Gastroesophageal sphincter (tissue), 4 donors: ENCODE measurements around the gene GRIP2. TPM values are rescaled to one million over a fixed set of nuclear protein-coding genes. Genes with fewer than 3 reads are reported as not detected.

Experiments used
- ATAC-seq: fragments of 150-250 bp; one replicate; pipeline ENCODE4 v1.9.1; 2016; ENCODE audit warnings: mild to moderate bottlenecking, moderate library complexity
- H3K27ac ChIP-seq, 4 donors: fragments of 200-600 bp; sonication (generic) in 3 of 4; 1 replicate in 3 of 4; 2 replicates in 1 of 4; pipeline ENCODE4 v1.5.1; 2016 to 2019
- H3K27me3 ChIP-seq: fragments of 200-600 bp; sonication (generic); one replicate; pipeline ENCODE4 v1.5.1; 2019
- H3K36me3 ChIP-seq, 2 donors: fragments of 200-600 bp; sonication (generic); one replicate each; pipeline ENCODE4 v1.5.1; 2019; ENCODE audit warnings: control low read depth in 1 of 2
- H3K4me1 ChIP-seq, 3 donors: fragments of 200-600 bp; sonication (generic); 1 replicate in 2 of 3; 2 replicates in 1 of 3; pipeline ENCODE4 v1.5.1; 2016 to 2019; ENCODE audit warnings: control low read depth in 2 of 3
- H3K4me3 ChIP-seq, 2 donors: fragments of 200-600 bp; sonication (generic); one replicate each; pipeline ENCODE4 v1.5.1; 2019; ENCODE audit warnings: mild to moderate bottlenecking in 1 of 2, moderate library complexity in 1 of 2
- H3K9me3 ChIP-seq, 3 donors: fragments of 200-600 bp; sonication (generic); one replicate each; pipeline ENCODE4 v1.5.1; 2017 to 2019; ENCODE audit warnings: control low read depth in 2 of 3
- CTCF ChIP-seq, 4 experiments: fragments of 200-600 bp in 2 of 4; fragments of 450-650 bp in 2 of 4; sonication (generic) in 1 of 4; IDR thresholded peaks; one replicate each; pipeline ENCODE4 v1.5.1; 2017 to 2019; ENCODE audit warnings: antibody characterized with exemption in 4 of 4, mild to moderate bottlenecking in 2 of 4, moderate library complexity in 2 of 4
- EP300 ChIP-seq: sonication (generic); formaldehyde crosslinking; IDR thresholded peaks from one replicate; pipeline ENCODE4 v1.6.1; 2017; ENCODE audit warnings: antibody characterized with exemption, mild to moderate bottlenecking
- POLR2A ChIP-seq, 2 donors: fragments of 450-650 bp; IDR thresholded peaks; one replicate each; pipeline ENCODE4 v1.6.1; 2017; ENCODE audit warnings: antibody characterized with exemption in 2 of 2, mild to moderate bottlenecking in 2 of 2, moderate library complexity in 1 of 2
- POLR2AphosphoS5 ChIP-seq: sonication (generic); formaldehyde crosslinking; IDR thresholded peaks from one replicate; pipeline ENCODE4 v1.6.1; 2017; ENCODE audit warnings: antibody characterized with exemption
- WGBS, 2 donors: methylation state at CpG; one replicate each; pipeline ENCODE4 v1.1.5; 2018; ENCODE audit warnings: low coverage in 1 of 2; 5-methylcytosine and 5-hydroxymethylcytosine counted together
- total RNA-seq, 4 donors: library from RNA; depleted of rRNA; stranded (reverse); fragments of >200 nt; gene quantifications; one replicate each; pipeline ENCODE4 v1.1.0, GENCODE V29; 2016

The GRIP2 gene
- total RNA-seq, 4 donors from 2014 or later: 0.27 to 1.6 (median 0.72) TPM

DNA sequence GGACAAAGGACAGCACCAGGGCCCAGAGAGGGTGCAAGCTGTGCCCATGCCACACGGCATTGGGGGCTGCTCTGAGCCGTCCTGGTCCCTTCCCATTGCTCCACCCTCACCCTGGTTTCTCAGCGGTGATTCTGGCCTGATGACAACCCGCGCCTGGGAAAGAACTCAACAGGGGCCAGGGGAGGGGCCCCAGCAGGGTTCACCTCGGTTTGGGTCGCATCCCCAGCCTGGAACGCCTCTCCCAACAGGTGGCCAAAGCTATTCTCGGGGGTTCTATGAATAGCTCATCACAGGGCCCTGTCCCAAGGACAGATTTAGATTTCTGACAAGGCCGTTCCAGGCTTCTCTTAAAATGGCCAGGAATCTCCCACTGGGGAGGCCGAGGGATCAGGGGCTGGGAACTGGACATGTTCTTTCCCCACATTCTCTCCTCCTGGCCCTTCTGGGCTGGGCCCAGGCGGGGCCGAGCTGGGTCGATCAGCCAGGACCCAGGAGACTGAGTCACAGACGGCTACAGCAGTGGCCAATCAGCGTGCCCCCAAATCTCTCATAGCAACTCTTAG, 17.9 kb downstream of the GRIP2 start:
- Histone ChIP-seq H3K36me3 (no peaks in the 10 kb centered on the region), H3K4me1 (peaks cover 0 to 32% (median 6%) of the 10 kb centered on the region in 3 donors), H3K27me3 (no peaks in the 10 kb centered on the region), H3K9me3 (no peaks in the 10 kb centered on the region), H3K4me3 (no peak overlapping the region), H3K27ac (peak overlapping the region in 3 of 4 donors; percentile 12 to 53 (median 24))
- TF ChIP-seq POLR2AphosphoS5: no peak
- no peak for TF ChIP-seq EP300
- TF ChIP-seq POLR2A (IDR thresholded peaks at IDR 0.05): no peak
- no peak for TF ChIP-seq CTCF (IDR thresholded peaks at IDR 0.05)
- peak; percentile 50 for ATAC-seq
- WGBS, 2 donors: 18 to 57% methylated on average over 2 to 3 of the region's 16 CpGs

GRCh38 chr3:14521611-14522010, 18.5 kb downstream of the GRIP2 start:
- 100% methylated on average over 1 of the region's 12 CpGs; no CpG with 5 or more reads in 1 of the 2 donors for WGBS, 2 donors

DNA sequence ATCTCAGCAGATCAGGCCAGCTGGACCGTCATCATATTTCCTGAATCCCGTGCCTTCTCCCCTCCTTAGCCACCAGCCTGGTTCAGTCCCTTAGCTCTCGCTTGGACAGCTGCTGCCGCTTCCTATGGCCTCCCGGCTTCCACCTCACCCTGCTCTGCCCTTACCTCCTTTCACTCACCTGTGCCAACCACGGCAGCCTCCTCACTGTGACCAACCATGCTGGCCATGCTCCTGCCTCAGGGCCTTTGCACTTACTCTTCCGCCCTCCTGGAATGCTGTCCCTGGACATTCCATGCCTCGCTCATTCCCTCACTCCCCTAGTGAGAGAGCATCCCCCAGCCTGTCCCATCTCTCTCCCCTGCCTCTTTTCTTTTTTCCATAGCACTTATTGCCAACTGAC, 19.2 kb downstream of the GRIP2 start:
- no peak for ATAC-seq
- Histone ChIP-seq H3K4me1 (peaks cover 0 to 28% (median 6%) of the 10 kb centered on the region in 3 donors), H3K36me3 (no peaks in the 10 kb centered on the region), H3K9me3 (no peaks in the 10 kb centered on the region), H3K4me3 (no peak overlapping the region), H3K27me3 (no peaks in the 10 kb centered on the region), H3K27ac (no peak overlapping the region)
- WGBS, 2 donors: 83 to 91% methylated on average over 8 of the region's 8 CpGs
- no peak for TF ChIP-seq POLR2AphosphoS5

More at GRCh38 chr3:14521611-14522010, 18.5 kb downstream of the GRIP2 start:
- H3K4me3 ChIP-seq: no peak overlapping the region
- H3K27ac ChIP-seq: peak overlapping the region in 2 of 4 donors; percentile 12 to 53
- peaks cover 0 to 32% (median 6%) of the 10 kb centered on the region in 3 donors for H3K4me1 ChIP-seq
- ATAC-seq: no peak
- H3K27me3 ChIP-seq: no peaks in the 10 kb centered on the region
- no peaks in the 10 kb centered on the region for H3K9me3 ChIP-seq
- TF ChIP-seq CTCF (IDR thresholded peaks at IDR 0.05) (no peak), POLR2AphosphoS5 (no peak), EP300 (no peak), POLR2A (IDR thresholded peaks at IDR 0.05) (no peak)
- H3K36me3 ChIP-seq: no peaks in the 10 kb centered on the region

DNA sequence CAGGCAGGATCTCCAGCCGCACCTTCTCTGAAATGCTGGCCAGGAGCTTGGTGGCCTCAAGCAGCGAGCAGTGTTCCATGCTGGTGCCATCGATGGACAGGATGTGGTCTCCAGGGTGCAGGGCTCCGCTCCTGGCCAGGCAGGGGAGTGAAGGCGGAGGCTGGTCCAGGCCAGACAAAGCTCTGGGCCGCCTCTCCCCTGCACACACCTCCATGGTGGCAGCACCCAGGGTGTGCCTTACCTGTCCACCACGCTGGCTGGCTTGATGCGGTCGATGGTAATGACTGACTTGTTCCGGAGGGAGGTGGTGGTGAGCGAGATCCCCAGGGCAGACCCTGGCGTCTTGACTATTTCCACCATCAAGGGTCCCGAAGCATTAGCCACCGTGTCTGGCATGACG, 20.0 kb downstream of the GRIP2 start:
- no peak for TF ChIP-seq POLR2AphosphoS5
- no peak for TF ChIP-seq POLR2A (IDR thresholded peaks at IDR 0.05)
- no peak for TF ChIP-seq CTCF (IDR thresholded peaks at IDR 0.05)
- no peak for TF ChIP-seq EP300
- no peaks in the 10 kb centered on the region for H3K36me3 ChIP-seq
- H3K27ac ChIP-seq: no peak overlapping the region
- H3K4me1 ChIP-seq: peaks cover 0 to 19% (median 3%) of the 10 kb centered on the region in 3 donors
- ATAC-seq: no peak
- 70 to 90% methylated on average over 2 to 6 of the region's 15 CpGs for WGBS, 2 donors
- H3K9me3 ChIP-seq: no peaks in the 10 kb centered on the region
- no peaks in the 10 kb centered on the region for H3K27me3 ChIP-seq
- no peak overlapping the region for H3K4me3 ChIP-seq

GRCh38 chr3:14519406-14519805, 20.7 kb downstream of the GRIP2 start:
- H3K36me3 ChIP-seq: no peaks in the 10 kb centered on the region
- H3K27me3 ChIP-seq: no peaks in the 10 kb centered on the region
- no peak for ATAC-seq
- H3K4me3 ChIP-seq: no peak overlapping the region
- H3K9me3 ChIP-seq: no peaks in the 10 kb centered on the region
- peaks cover 0 to 19% (median 3%) of the 10 kb centered on the region in 3 donors for H3K4me1 ChIP-seq
- no peak for TF ChIP-seq EP300
- TF ChIP-seq POLR2A (IDR thresholded peaks at IDR 0.05): no peak
- no peak for TF ChIP-seq POLR2AphosphoS5
- no peak for TF ChIP-seq CTCF (IDR thresholded peaks at IDR 0.05)
- no peak overlapping the region for H3K27ac ChIP-seq
- WGBS, 2 donors: no CpG with 5 or more reads among the region's 1 CpG
